Mesenchymal stem cell (in vitro differentiated cells and primary cell): Measurements from ENCODE around the gene COL15A1.

ENCODE experiments used
- DNase-seq: peaks from one replicate; pipeline ENCODE4 v3.0.0-alpha.2; 2013
- H2AFZ ChIP-seq: one replicate; pipeline ENCODE4 v1.6.1; 2013; ENCODE audit warnings: low read depth, mild to moderate bottlenecking, control low read depth, inconsistent platforms, low read length, moderate library complexity
- H2AK5ac ChIP-seq: 2 replicates; pipeline ENCODE4 v1.6.1; 2013; ENCODE audit warnings: low read length, moderate library complexity, mild to moderate bottlenecking, inconsistent platforms; ENCODE audit not compliant: severe bottlenecking
- H2BK120ac ChIP-seq: one replicate; pipeline ENCODE4 v1.6.1; 2013; ENCODE audit warnings: low read depth, mild to moderate bottlenecking, inconsistent platforms, low read length, moderate library complexity
- H2BK12ac ChIP-seq, 2 experiments: one replicate each; pipeline ENCODE4 v1.6.1; 2013; ENCODE audit warnings: inconsistent platforms in 2 of 2, low read length in 2 of 2, mild to moderate bottlenecking in 2 of 2, moderate library complexity in 2 of 2, control low read depth in 1 of 2
- H2BK15ac ChIP-seq: one replicate; pipeline ENCODE4 v1.6.1; 2013; ENCODE audit warnings: mild to moderate bottlenecking, low read depth, inconsistent platforms; ENCODE audit not compliant: poor library complexity, severe bottlenecking
- H2BK5ac ChIP-seq: 2 replicates; pipeline ENCODE4 v1.6.1; 2013; ENCODE audit warnings: low read depth, mild to moderate bottlenecking, low read length, control low read depth, inconsistent platforms; ENCODE audit not compliant: poor library complexity, severe bottlenecking
- H3K14ac ChIP-seq, 2 experiments: one replicate each; pipeline ENCODE4 v1.6.1; 2013; ENCODE audit warnings: inconsistent platforms in 2 of 2, low read length in 2 of 2, control low read depth in 1 of 2, mild to moderate bottlenecking in 1 of 2, moderate library complexity in 1 of 2
- H3K18ac ChIP-seq, 2 experiments: one replicate each; pipeline ENCODE4 v1.6.1; 2013; ENCODE audit warnings: inconsistent platforms in 2 of 2, low read length in 2 of 2, control low read depth in 1 of 2, low read depth in 1 of 2, mild to moderate bottlenecking in 1 of 2
- H3K23ac ChIP-seq, 2 experiments: one replicate each; pipeline ENCODE4 v1.6.1; 2013; ENCODE audit warnings: inconsistent platforms in 2 of 2, low read length in 2 of 2, mild to moderate bottlenecking in 2 of 2, moderate library complexity in 2 of 2, control low read depth in 1 of 2
- H3K27ac ChIP-seq: 2 replicates; pipeline ENCODE4 v1.5.1; 2013; ENCODE audit warnings: mild to moderate bottlenecking, moderate library complexity, low read length, control low read depth, inconsistent platforms; ENCODE audit not compliant: poor library complexity, severe bottlenecking
- H3K27me3 ChIP-seq, 2 experiments: 2 replicates each; pipeline versions ENCODE4 v1.6.1 to v1.7.0; 2013; ENCODE audit warnings: low read length in 2 of 2, mild to moderate bottlenecking in 2 of 2, moderate library complexity in 2 of 2, control low read depth in 1 of 2, inconsistent platforms in 1 of 2; ENCODE audit not compliant: control insufficient read depth in 1 of 2, insufficient read depth in 1 of 2
- H3K36me3 ChIP-seq, 2 experiments: 2 replicates each; pipeline versions ENCODE4 v1.6.1 to v1.7.0; 2013; ENCODE audit warnings: low read length in 2 of 2, control low read depth in 1 of 2, inconsistent platforms in 1 of 2, low read depth in 1 of 2, mild to moderate bottlenecking in 1 of 2; ENCODE audit not compliant: insufficient read depth in 2 of 2, control insufficient read depth in 1 of 2
- H3K4ac ChIP-seq, 2 experiments: one replicate each; pipeline ENCODE4 v1.6.1; 2013; ENCODE audit warnings: inconsistent platforms in 2 of 2, low read length in 2 of 2, mild to moderate bottlenecking in 2 of 2, moderate library complexity in 2 of 2, control low read depth in 1 of 2, low read depth in 1 of 2
- H3K4me1 ChIP-seq: 2 replicates; pipeline ENCODE4 v1.6.1; 2013; ENCODE audit warnings: low read depth, low read length, control low read depth; ENCODE audit not compliant: control insufficient read depth, insufficient read depth
- H3K4me2 ChIP-seq: 2 replicates; pipeline ENCODE4 v1.6.1; 2013; ENCODE audit warnings: low read length, mild to moderate bottlenecking, inconsistent platforms; ENCODE audit not compliant: poor library complexity, severe bottlenecking
- H3K4me3 ChIP-seq, 2 experiments: 2 replicates each; pipeline versions ENCODE4 v1.5.1 to v1.7.0; 2013; ENCODE audit warnings: low read length in 2 of 2, mild to moderate bottlenecking in 2 of 2, control low read depth in 1 of 2, low read depth in 1 of 2; ENCODE audit not compliant: insufficient read depth in 1 of 2
- H3K79me1 ChIP-seq: replicated peaks from 2 replicates; pipeline ENCODE4 v1.6.1; 2013; ENCODE audit warnings: mild to moderate bottlenecking, control low read depth, low read length, inconsistent platforms; ENCODE audit not compliant: poor library complexity, severe bottlenecking
- H3K9ac ChIP-seq: 2 replicates; pipeline ENCODE4 v1.7.0; 2013; ENCODE audit warnings: mild to moderate bottlenecking, low read length, moderate library complexity
- H3K9me3 ChIP-seq: 2 replicates; pipeline ENCODE4 v1.7.0; 2013; ENCODE audit warnings: mild to moderate bottlenecking, low read length; ENCODE audit not compliant: control insufficient read depth
- H4K8ac ChIP-seq: one replicate; pipeline ENCODE4 v1.6.1; 2013; ENCODE audit warnings: inconsistent platforms, mild to moderate bottlenecking, low read length, moderate library complexity
- H4K91ac ChIP-seq: one replicate; pipeline ENCODE4 v1.6.1; 2013; ENCODE audit warnings: mild to moderate bottlenecking, low read length, inconsistent platforms
- WGBS: methylation state at CpG from one replicate; pipeline ENCODE4 v1.1.7; 2013; ENCODE audit warnings: mixed read lengths; 5-methylcytosine and 5-hydroxymethylcytosine counted together

Gene COL15A1

GRCh38 chr9:99071313-99072039, 127.8 kb downstream of the COL15A1 start:
- peak overlapping the region; percentile 18 to 61 for H3K18ac ChIP-seq

GRCh38 chr9:99072040-99072394, 128.3 kb downstream of the COL15A1 start:
- no peaks in the 10 kb centered on the region for H3K9me3 ChIP-seq

More at GRCh38 chr9:99071313-99072039, 127.8 kb downstream of the COL15A1 start:
- peak overlapping the region; percentile 80 for H4K8ac ChIP-seq
- H3K79me1 ChIP-seq: no peaks in the 10 kb centered on the region
- H3K4me3 ChIP-seq: no peak overlapping the region
- H3K27ac ChIP-seq: peak overlapping the region; percentile 6
- H2AK5ac ChIP-seq: no peak overlapping the region
- H3K4me2 ChIP-seq: no peak overlapping the region
- H3K9ac ChIP-seq: no peak overlapping the region
- H3K36me3 ChIP-seq: peaks cover 0 to 18% of the 10 kb centered on the region in 2 experiments
- peaks cover 13% of the 10 kb centered on the region for H3K4me1 ChIP-seq
- DNase-seq: peak; percentile 45
- H3K9me3 ChIP-seq: no peaks in the 10 kb centered on the region
- no peaks in the 10 kb centered on the region for H3K27me3 ChIP-seq
- H2BK5ac ChIP-seq: no peak overlapping the region
- WGBS: 86% methylated on average over 9 of the region's 9 CpGs
- peak overlapping the region; percentile 54 for H2BK120ac ChIP-seq
- no peak overlapping the region for H3K14ac ChIP-seq
- H2BK12ac ChIP-seq: peak overlapping the region; percentile 31 to 49
- H2BK15ac ChIP-seq: peak overlapping the region; percentile 82
- no peak overlapping the region for H2AFZ ChIP-seq
- H4K91ac ChIP-seq: peak overlapping the region; percentile 41
- peak overlapping the region in 1 of 2 experiments; percentile 47 for H3K4ac ChIP-seq
- H3K23ac ChIP-seq: no peak overlapping the region

DNA sequence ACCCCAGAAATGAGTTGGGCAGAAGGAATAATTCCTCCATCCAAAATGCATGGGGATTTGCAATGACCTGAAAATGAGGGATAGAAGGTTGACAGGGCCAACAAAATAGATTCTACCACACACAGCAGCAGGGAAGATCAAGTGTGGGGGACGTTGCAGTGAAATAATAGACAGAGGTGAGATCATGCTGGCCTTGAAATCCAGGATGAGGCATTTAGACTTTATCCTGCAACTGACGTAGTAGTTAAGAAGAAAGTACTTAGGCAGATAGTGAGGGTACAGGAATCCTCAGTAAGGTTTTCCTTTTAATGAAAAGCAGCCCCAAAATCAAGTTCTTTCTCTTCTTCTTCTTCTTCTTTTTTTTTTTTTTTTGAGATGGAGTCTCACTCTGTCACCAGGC, 129.6 kb downstream of the COL15A1 start:
- Histone ChIP-seq H2BK12ac (peak overlapping the region in 1 of 2 experiments; percentile 23), H3K18ac (no peak overlapping the region)

More at GRCh38 chr9:99072040-99072394, 128.3 kb downstream of the COL15A1 start:
- Histone ChIP-seq H2BK12ac (peak overlapping the region in 1 of 2 experiments; percentile 17), H3K18ac (peak overlapping the region; percentile 18 to 51), H2BK15ac (no peak overlapping the region), H3K36me3 (peaks cover 0 to 18% of the 10 kb centered on the region in 2 experiments), H3K14ac (no peak overlapping the region), H3K23ac (no peak overlapping the region), H4K91ac (no peak overlapping the region), H2AFZ (no peak overlapping the region), H4K8ac (no peak overlapping the region), H2AK5ac (no peak overlapping the region), H2BK5ac (no peak overlapping the region), H3K27ac (no peak overlapping the region), H2BK120ac (no peak overlapping the region), H3K27me3 (no peaks in the 10 kb centered on the region), H3K79me1 (no peaks in the 10 kb centered on the region), H3K9ac (no peak overlapping the region), H3K4me1 (peaks cover 13% of the 10 kb centered on the region), H3K4me3 (no peak overlapping the region), H3K4ac (no peak overlapping the region), H3K4me2 (no peak overlapping the region)
- DNase-seq: no peak
- 74% methylated on average over 5 of the region's 6 CpGs for WGBS

DNA sequence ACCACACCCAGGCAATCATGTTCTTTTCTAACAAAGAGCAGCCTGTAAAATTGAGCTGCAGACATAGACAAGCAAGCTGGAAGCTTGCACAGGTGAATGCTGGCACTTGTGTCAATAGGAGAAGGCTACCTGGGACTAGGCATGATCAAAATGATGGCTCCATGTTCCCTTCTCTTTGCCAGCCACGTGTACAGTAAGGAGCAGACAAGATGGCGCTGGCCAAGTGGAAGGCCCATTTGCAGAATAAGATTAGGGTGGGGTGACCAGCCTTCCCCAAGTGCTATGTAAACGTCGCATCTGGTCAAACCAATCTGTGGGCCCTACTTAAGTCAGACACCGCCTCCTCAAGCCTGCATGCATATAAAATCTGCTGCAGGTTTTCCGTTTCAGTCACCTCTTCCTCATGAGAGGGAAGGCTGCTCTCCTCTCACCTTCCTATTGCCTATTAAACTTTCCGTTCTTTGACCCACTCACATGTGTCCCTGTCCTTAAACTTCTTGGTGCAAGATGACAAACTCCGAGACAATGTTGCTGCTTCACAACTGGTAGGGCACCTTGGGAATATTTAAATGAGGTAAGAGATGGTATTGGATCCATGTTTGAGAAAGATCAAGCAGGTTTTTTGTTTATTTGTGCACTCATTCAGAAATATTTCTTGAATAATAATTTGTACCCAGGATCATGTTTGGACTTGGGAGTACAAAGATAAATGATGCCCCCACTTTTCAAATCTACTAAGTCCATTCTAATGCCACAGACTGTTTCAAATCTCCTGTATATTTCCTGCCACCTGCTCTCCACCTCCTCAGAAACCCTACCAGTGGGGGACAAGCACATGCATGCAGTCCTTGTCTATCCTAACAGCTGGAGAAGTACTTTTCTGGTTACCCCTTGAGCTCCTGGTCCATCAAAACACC, 130.5 kb downstream of the COL15A1 start:
- peak overlapping the region in 1 of 2 experiments; percentile 28 for H3K4ac ChIP-seq
- H3K9ac ChIP-seq: no peak overlapping the region
- peaks cover 0 to 4% of the 10 kb centered on the region in 2 experiments for H3K36me3 ChIP-seq
- H3K4me1 ChIP-seq: peaks cover 15% of the 10 kb centered on the region
- H3K27ac ChIP-seq: no peak overlapping the region
- H3K4me3 ChIP-seq: no peak overlapping the region
- H3K4me2 ChIP-seq: no peak overlapping the region
- H2BK12ac ChIP-seq: peak overlapping the region in 1 of 2 experiments; percentile 31
- H2BK5ac ChIP-seq: no peak overlapping the region
- H3K79me1 ChIP-seq: no peaks in the 10 kb centered on the region
- no peak overlapping the region for H4K8ac ChIP-seq
- WGBS: 83% methylated on average over 7 of the region's 8 CpGs
- H2BK120ac ChIP-seq: no peak overlapping the region
- no peak for DNase-seq
- peak overlapping the region in 1 of 2 experiments; percentile 43 for H3K18ac ChIP-seq
- H3K9me3 ChIP-seq: no peaks in the 10 kb centered on the region
- H2BK15ac ChIP-seq: no peak overlapping the region
- no peak overlapping the region for H2AFZ ChIP-seq
- no peaks in the 10 kb centered on the region for H3K27me3 ChIP-seq
- no peak overlapping the region for H4K91ac ChIP-seq
- no peak overlapping the region for H2AK5ac ChIP-seq
- H3K14ac ChIP-seq: no peak overlapping the region
- no peak overlapping the region for H3K23ac ChIP-seq

More for the DNA sequence above, 129.6 kb downstream of the COL15A1 start:
- Histone ChIP-seq H4K91ac (no peak overlapping the region), H2BK5ac (no peak overlapping the region), H3K79me1 (no peaks in the 10 kb centered on the region), H3K23ac (no peak overlapping the region), H2BK15ac (no peak overlapping the region), H2BK120ac (no peak overlapping the region), H3K9me3 (no peaks in the 10 kb centered on the region), H3K36me3 (peaks cover 0 to 12% of the 10 kb centered on the region in 2 experiments), H3K27ac (no peak overlapping the region), H2AFZ (no peak overlapping the region), H2AK5ac (no peak overlapping the region), H3K4me3 (no peak overlapping the region), H3K4me1 (peaks cover 13% of the 10 kb centered on the region), H3K4ac (no peak overlapping the region), H3K9ac (no peak overlapping the region), H3K27me3 (no peaks in the 10 kb centered on the region), H3K4me2 (no peak overlapping the region), H4K8ac (no peak overlapping the region), H3K14ac (no peak overlapping the region)
- no peak for DNase-seq
- WGBS: 80% methylated on average over 1 of the region's 2 CpGs
